Measurements from ENCODE around the gene MAP1LC3A.

The MAP1LC3A gene

GRCh38 chr20:34578521-34578920, 20.0 kb downstream of the MAP1LC3A start:
- DNase-seq = no peak

- no peak for DNase-seq
Measured at GRCh38 chr20:34579191-34579978, 20.9 kb downstream of the MAP1LC3A start.

- no peak for DNase-seq
Measured at GRCh38 chr20:34579979-34580940, 21.7 kb downstream of the MAP1LC3A start.

GRCh38 chr20:34581341-34582184, 23.0 kb downstream of the MAP1LC3A start:
- DNase-seq = no peak

GRCh38 chr20:34582221-34582620, 23.7 kb downstream of the MAP1LC3A start:
- DNase-seq = no peak

GRCh38 chr20:34582911-34583310, 24.4 kb downstream of the MAP1LC3A start:
- DNase-seq = no peak

- no peak for DNase-seq
Measured at GRCh38 chr20:34583544-34583943, 25.0 kb downstream of the MAP1LC3A start.

- DNase-seq = no peak
Measured at GRCh38 chr20:34585019-34585418, 26.5 kb downstream of the MAP1LC3A start.

- DNase-seq = no peak
Measured at GRCh38 chr20:34586488-34587163, 28.1 kb downstream of the MAP1LC3A start.

- DNase-seq = no peak
Measured at GRCh38 chr20:34595377-34596184, 37.1 kb downstream of the MAP1LC3A start.

- DNase-seq = no peak
Measured at GRCh38 chr20:34600892-34601653, 42.6 kb downstream of the MAP1LC3A start.

- DNase-seq = no peak
Measured at GRCh38 chr20:34604980-34605788, 46.7 kb downstream of the MAP1LC3A start.

- DNase-seq = no peak
Measured at GRCh38 chr20:34607066-34607465, 48.5 kb downstream of the MAP1LC3A start.
